ENCODE results near the gene TBC1D23.
"Not testable (repeated sequence)": the region's sequence is repeated elsewhere in the genome, so short reads cannot be mapped to it uniquely, and the experiment has no call there.

The TBC1D23 gene

GRCh38 chr3:100260685-100261484 lies at the start of gene TBC1D23:
Gene TBC1D23, plus strand, starts transcription at chr3:100260992. Its CDS starts 27 bp downstream, at chr3:100261019.
- DNase-seq: peak; percentile 98

GRCh38 chr3:100213891-100214573 lies 46.8 kb upstream of the TBC1D23 start:
- no peak for DNase-seq

- no peak for DNase-seq
Measured at GRCh38 chr3:100214574-100214964, 46.2 kb upstream of the TBC1D23 start.

GRCh38 chr3:100216713-100217112 lies 44.1 kb upstream of the TBC1D23 start:
- no peak for DNase-seq

GRCh38 chr3:100221159-100221558 lies 39.6 kb upstream of the TBC1D23 start:
- DNase-seq: no peak

- DNase-seq: no peak
Measured at GRCh38 chr3:100225193-100225592, 35.6 kb upstream of the TBC1D23 start.

- DNase-seq: no peak
Measured at GRCh38 chr3:100225883-100226282, 34.9 kb upstream of the TBC1D23 start.

GRCh38 chr3:100226712-100227429 lies 33.9 kb upstream of the TBC1D23 start:
- DNase-seq: no peak

- no peak for DNase-seq
Measured at GRCh38 chr3:100227511-100227921, 33.3 kb upstream of the TBC1D23 start.

- DNase-seq: no peak
Measured at GRCh38 chr3:100228247-100228646, 32.5 kb upstream of the TBC1D23 start.

- not testable (repeated sequence) for DNase-seq
Measured at GRCh38 chr3:100229188-100229587, 31.6 kb upstream of the TBC1D23 start.

- DNase-seq: no peak
Measured at GRCh38 chr3:100230710-100231109, 30.1 kb upstream of the TBC1D23 start.

- no peak for DNase-seq
Measured at GRCh38 chr3:100231668-100232067, 29.1 kb upstream of the TBC1D23 start.

GRCh38 chr3:100234364-100234763 lies 26.4 kb upstream of the TBC1D23 start:
- no peak for DNase-seq

GRCh38 chr3:100238599-100238998 lies 22.2 kb upstream of the TBC1D23 start:
- DNase-seq: no peak

GRCh38 chr3:100242471-100242870 lies 18.3 kb upstream of the TBC1D23 start:
- DNase-seq: not testable (repeated sequence)

GRCh38 chr3:100244264-100244663 lies 16.5 kb upstream of the TBC1D23 start:
- DNase-seq: no peak

GRCh38 chr3:100245136-100245535 lies 15.7 kb upstream of the TBC1D23 start:
- no peak for DNase-seq

- peak; percentile 56 for DNase-seq
Measured at GRCh38 chr3:100245927-100246326, 14.9 kb upstream of the TBC1D23 start.

GRCh38 chr3:100246999-100247398 lies 13.8 kb upstream of the TBC1D23 start:
- no peak for DNase-seq

- DNase-seq: no peak
Measured at GRCh38 chr3:100252001-100252400, 8.8 kb upstream of the TBC1D23 start.

- peak; percentile 52 for DNase-seq
Measured at GRCh38 chr3:100254168-100254777, 6.5 kb upstream of the TBC1D23 start.

GRCh38 chr3:100256731-100257151 lies 4.1 kb upstream of the TBC1D23 start:
- no peak for DNase-seq

Measured in activated CD4-positive, alpha-beta T cell treated with anti-CD3 and anti-CD28 coated beads for 48 hours (primary cell).